Keratinocyte (primary cell): ENCODE measurements around the gene NOM1. TPM values are rescaled to one million over a fixed set of nuclear protein-coding genes. Genes with fewer than 3 reads are reported as not detected.

Source experiments
- DNase-seq: peaks from one replicate; pipeline ENCODE4 v3.0.0-alpha.2; 2011; ENCODE audit warnings: low read depth, missing footprints, low spot score
- FAIRE-seq: peaks from 2 replicates; lab custom pipeline; 2011; peaks lifted over from hg19 to GRCh38; lab: Jason Lieb, UNC
- H2AFZ ChIP-seq: 2 replicates; pipeline ENCODE4 v1.6.0; 2012; ENCODE audit warnings: low read length, control low read depth, inconsistent platforms; ENCODE audit not compliant: control insufficient read depth
- H3K27ac ChIP-seq: 2 replicates; pipeline ENCODE4 v1.5.1; 2011; ENCODE audit warnings: low read length; ENCODE audit not compliant: control insufficient read depth, insufficient read depth
- H3K27me3 ChIP-seq: 3 replicates; pipeline ENCODE4 v1.6.0; 2011; ENCODE audit warnings: low read length; ENCODE audit not compliant: control insufficient read depth, insufficient read depth; ENCODE audit errors: extremely low read depth
- H3K36me3 ChIP-seq, 2 experiments: 2 replicates in 1 of 2; 3 replicates in 1 of 2; pipeline ENCODE4 v1.5.1; 2011; ENCODE audit warnings: low read length in 2 of 2, mild to moderate bottlenecking in 1 of 2; ENCODE audit not compliant: control insufficient read depth in 2 of 2, insufficient read depth in 2 of 2; ENCODE audit errors: extremely low read depth in 1 of 2
- H3K4me1 ChIP-seq: 3 replicates; pipeline ENCODE4 v1.5.1; 2011; ENCODE audit warnings: low read length; ENCODE audit not compliant: control insufficient read depth, insufficient read depth; ENCODE audit errors: extremely low read depth
- H3K4me2 ChIP-seq: 3 replicates; pipeline ENCODE4 v1.6.0; 2011; ENCODE audit warnings: low read depth, low read length; ENCODE audit not compliant: control insufficient read depth, insufficient read depth; ENCODE audit errors: extremely low read depth
- H3K4me3 ChIP-seq, 3 experiments: fragments of 200-600 bp in 1 of 3; sonication (generic) in 1 of 3; 2 replicates in 2 of 3; 3 replicates in 1 of 3; pipeline ENCODE4 v1.5.1; 2011 to 2016; ENCODE audit warnings: low read length in 3 of 3, mild to moderate bottlenecking in 3 of 3, control low read depth in 2 of 3, inconsistent platforms in 1 of 3, low read depth in 1 of 3, mixed read lengths in 1 of 3, mixed run types in 1 of 3, moderate library complexity in 1 of 3; ENCODE audit not compliant: control insufficient read depth in 2 of 3, insufficient read depth in 2 of 3; ENCODE audit errors: extremely low read depth in 1 of 3
- H3K79me2 ChIP-seq: 2 replicates; pipeline ENCODE4 v1.6.0; 2012; ENCODE audit warnings: low read length; ENCODE audit not compliant: control insufficient read depth, insufficient read depth
- H3K9ac ChIP-seq: 3 replicates; pipeline ENCODE4 v1.6.0; 2011; ENCODE audit warnings: low read length; ENCODE audit not compliant: control insufficient read depth, insufficient read depth; ENCODE audit errors: extremely low read depth
- H3K9me1 ChIP-seq: 3 replicates; pipeline ENCODE4 v1.6.0; 2011; ENCODE audit warnings: low read length; ENCODE audit not compliant: control insufficient read depth, insufficient read depth; ENCODE audit errors: extremely low read depth
- H3K9me3 ChIP-seq: 2 replicates; pipeline ENCODE4 v1.5.1; 2012; ENCODE audit warnings: low read depth, low read length; ENCODE audit not compliant: control insufficient read depth
- H4K20me1 ChIP-seq: 3 replicates; pipeline ENCODE4 v1.6.0; 2011; ENCODE audit warnings: low read length; ENCODE audit not compliant: control insufficient read depth, insufficient read depth; ENCODE audit errors: extremely low read depth
- EZH2 ChIP-seq: IDR thresholded peaks from one replicate; pipeline ENCODE4 v1.6.1; 2012; ENCODE audit warnings: inconsistent platforms, mild to moderate bottlenecking, low read length, moderate library complexity
- dilution Hi-C: fragments of 300-500 bp; cut with MboI; formaldehyde crosslinking; loops from one replicate; pipeline ENCODE4 v1.7.0; 2020; ENCODE audit warnings: low sequenced_read_pairs; ENCODE audit not compliant: extremely low pct_ligation_motif_present
- polyA plus RNA-seq, 5 experiments: library from polyadenylated mRNA; depleted of rRNA in 3 of 5; stranded (reverse) in 3 of 5; stranded (forward) in 1 of 5; unstranded in 1 of 5; fragments of >200 nt; gene quantifications; 1 replicate in 1 of 5; 2 replicates in 3 of 5; 3 replicates in 1 of 5; pipeline versions ENCODE4 v1.2.1 to v1.2.3, GENCODE V29; 2011 to 2012; ENCODE audit warnings: missing spikeins in 2 of 5, low read depth in 1 of 5, low replicate concordance in 1 of 5
- TF ChIP-seq, protein P1 (sequence below), 3 experiments: IDR thresholded peaks in 1 of 3; conservative IDR thresholded peaks in 1 of 3; optimal IDR thresholded peaks in 1 of 3; 2 replicates in 2 of 3; 3 replicates in 1 of 3; pipeline versions ENCODE3 to v1.5.1; 2011; ENCODE audit warnings: low read length in 3 of 3, mild to moderate bottlenecking in 3 of 3, moderate library complexity in 2 of 3, control low read depth in 1 of 3, inconsistent platforms in 1 of 3; ENCODE audit not compliant: insufficient read depth in 2 of 3; ENCODE audit errors: extremely low read depth in 1 of 3

NOM1 gene
- polyA plus RNA-seq, 1 donor (not counting 4 experiments of a cell fraction or from before 2014, with no cell fraction given) = 17.1 TPM

DNA sequence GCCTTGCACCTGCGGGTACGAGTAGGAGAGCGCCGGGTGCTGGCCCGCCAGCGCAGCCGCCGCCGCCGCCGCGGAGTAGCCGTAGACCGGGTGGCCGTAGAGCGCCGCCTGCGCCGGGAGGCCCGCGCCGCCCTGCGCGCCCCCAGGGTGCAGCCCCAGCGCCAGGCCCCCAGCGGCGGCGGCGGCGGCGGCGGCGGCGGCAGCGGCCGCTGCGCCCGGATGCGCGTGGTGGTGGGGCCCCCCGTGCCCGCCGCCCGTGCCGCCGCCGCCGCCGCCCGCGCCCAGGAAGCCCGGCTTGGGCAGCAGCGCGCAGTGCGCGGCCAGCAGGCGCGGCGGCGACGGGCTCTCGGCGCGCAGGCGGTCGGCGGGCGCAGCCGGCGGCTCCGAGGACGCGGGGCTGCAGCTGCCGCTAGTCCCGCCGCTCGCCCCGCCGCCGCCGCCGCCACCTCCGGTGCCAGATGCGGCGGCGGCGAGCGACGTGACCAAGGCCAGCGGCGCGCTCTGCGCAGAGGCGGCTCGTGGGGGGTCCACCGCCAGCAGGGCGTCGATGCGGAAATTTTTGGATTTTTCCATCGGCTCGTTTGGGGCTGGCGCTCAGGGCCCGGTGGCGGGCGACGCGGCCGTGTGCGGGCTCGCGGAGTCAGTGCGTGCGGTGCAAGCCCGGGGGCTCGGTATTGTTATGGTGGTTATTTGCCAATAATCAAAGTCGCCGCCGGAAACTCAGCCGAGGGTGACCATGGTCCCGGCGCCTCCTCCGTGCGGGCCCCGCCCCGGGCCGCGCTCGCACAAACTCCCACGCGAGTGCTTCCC lies 60.5 kb downstream of the NOM1 start:
- H3K9me3 ChIP-seq = no peaks in the 10 kb centered on the region
- H3K79me2 ChIP-seq = no peaks in the 10 kb centered on the region
- dilution Hi-C loops = no loop called here
- TF ChIP-seq EZH2 = no peak
- TF ChIP-seq, protein P1, sequence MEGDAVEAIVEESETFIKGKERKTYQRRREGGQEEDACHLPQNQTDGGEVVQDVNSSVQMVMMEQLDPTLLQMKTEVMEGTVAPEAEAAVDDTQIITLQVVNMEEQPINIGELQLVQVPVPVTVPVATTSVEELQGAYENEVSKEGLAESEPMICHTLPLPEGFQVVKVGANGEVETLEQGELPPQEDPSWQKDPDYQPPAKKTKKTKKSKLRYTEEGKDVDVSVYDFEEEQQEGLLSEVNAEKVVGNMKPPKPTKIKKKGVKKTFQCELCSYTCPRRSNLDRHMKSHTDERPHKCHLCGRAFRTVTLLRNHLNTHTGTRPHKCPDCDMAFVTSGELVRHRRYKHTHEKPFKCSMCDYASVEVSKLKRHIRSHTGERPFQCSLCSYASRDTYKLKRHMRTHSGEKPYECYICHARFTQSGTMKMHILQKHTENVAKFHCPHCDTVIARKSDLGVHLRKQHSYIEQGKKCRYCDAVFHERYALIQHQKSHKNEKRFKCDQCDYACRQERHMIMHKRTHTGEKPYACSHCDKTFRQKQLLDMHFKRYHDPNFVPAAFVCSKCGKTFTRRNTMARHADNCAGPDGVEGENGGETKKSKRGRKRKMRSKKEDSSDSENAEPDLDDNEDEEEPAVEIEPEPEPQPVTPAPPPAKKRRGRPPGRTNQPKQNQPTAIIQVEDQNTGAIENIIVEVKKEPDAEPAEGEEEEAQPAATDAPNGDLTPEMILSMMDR (optimal IDR thresholded peaks at IDR 0.05 in 1 of 3, IDR thresholded peaks at IDR 0.05 in 1 of 3, conservative IDR thresholded peaks at IDR 0.05 in 1 of 3; ENCODE audit: extremely low read depth in 1 of 3, insufficient read depth in 2 of 3, low read length in 3 of 3) = no peak
- no peaks in the 10 kb centered on the region for H3K36me3 ChIP-seq
- peaks cover 89% of the 10 kb centered on the region for H3K27me3 ChIP-seq
- H3K4me2 ChIP-seq = peak overlapping the region; percentile 79
- FAIRE-seq (no peak), DNase-seq (no peak)
- peak overlapping the region; percentile 56 to 68 (median 56) for H3K4me3 ChIP-seq
- H2AFZ ChIP-seq = peak overlapping the region; percentile 22
- no peak overlapping the region for H3K27ac ChIP-seq
- peaks cover 8% of the 10 kb centered on the region for H3K4me1 ChIP-seq
- no peak overlapping the region for H3K9ac ChIP-seq
- no peaks in the 10 kb centered on the region for H4K20me1 ChIP-seq
- no peaks in the 10 kb centered on the region for H3K9me1 ChIP-seq

DNA sequence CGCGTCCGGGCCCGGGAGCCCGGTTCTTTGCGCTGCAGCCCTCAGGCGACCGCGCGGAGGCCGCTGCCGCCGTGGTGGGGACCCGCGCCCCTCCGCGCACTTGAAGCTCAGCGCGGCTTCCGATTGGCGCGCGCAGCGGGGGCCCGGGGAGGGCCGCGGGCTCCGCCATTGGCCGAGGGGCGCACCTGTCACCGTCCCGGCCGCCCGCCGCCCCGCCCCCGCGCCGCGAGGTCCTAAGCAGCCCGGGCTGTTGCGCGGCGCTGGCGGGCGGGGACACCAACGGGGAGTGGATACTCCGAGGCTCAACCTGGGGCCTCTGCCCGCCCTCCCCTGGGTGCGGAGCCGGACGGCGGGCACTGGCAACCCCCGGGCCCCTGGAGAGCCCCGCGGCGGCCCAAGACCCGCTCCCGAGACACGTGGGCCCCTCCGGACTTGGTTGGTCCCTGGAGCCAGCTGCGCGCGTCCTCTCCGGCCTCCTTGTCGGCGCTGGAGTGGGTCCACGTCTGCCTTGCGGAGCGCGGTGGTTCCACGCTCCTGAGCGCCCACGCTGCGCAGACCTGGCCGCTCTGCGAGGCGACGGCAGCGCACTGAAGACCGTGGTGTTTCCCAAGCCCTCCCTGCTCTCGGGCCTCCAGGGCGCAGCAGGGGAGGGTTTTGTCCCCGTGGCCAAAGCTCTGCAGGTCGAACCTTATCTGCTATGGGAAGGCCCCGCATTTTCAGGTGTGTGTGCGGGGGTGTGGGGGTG lies 61.2 kb downstream of the NOM1 start, which contains the start of gene MNX1:
Gene MNX1 (minus strand): TSS at position 76 of the 745 bp plus-strand sequence. CDS start 313 bp downstream, outside the sequence.
- no peaks in the 10 kb centered on the region for H3K79me2 ChIP-seq
- H3K36me3 ChIP-seq = no peaks in the 10 kb centered on the region
- no peaks in the 10 kb centered on the region for H3K9me3 ChIP-seq
- peaks cover 8% of the 10 kb centered on the region for H3K4me1 ChIP-seq
- no peak within 1 kb of the TSS for H3K9ac ChIP-seq
- no peak within 1 kb of the TSS for H3K27ac ChIP-seq
- peaks cover 89% of the 10 kb centered on the region for H3K27me3 ChIP-seq
- no peaks in the 10 kb centered on the region for H3K9me1 ChIP-seq
- H2AFZ ChIP-seq = peak within 1 kb of the TSS; percentile 76
- no peaks in the 10 kb centered on the region for H4K20me1 ChIP-seq
- dilution Hi-C loops = no loop called here
- H3K4me3 ChIP-seq = peak within 1 kb of the TSS; percentile 56 to 68 (median 59)
- no peak for DNase-seq
- TF ChIP-seq, protein P1 (optimal IDR thresholded peaks at IDR 0.05 in 1 of 3, IDR thresholded peaks at IDR 0.05 in 1 of 3, conservative IDR thresholded peaks at IDR 0.05 in 1 of 3; ENCODE audit: extremely low read depth in 1 of 3, insufficient read depth in 2 of 3, low read length in 3 of 3) = no peak
- no peak for TF ChIP-seq EZH2
- H3K4me2 ChIP-seq = peak within 1 kb of the TSS; percentile 79
- no peak for FAIRE-seq
